Activated effector memory CD4-positive, alpha-beta T cell treated with Interleukin-2 at 50 U/mL for 16 hours (primary cell): ENCODE data around the gene ZFAND3.

Experiments used
- DNase-seq: peaks from one replicate; pipeline ENCODE4 v3.0.0-alpha.2; 2020

Gene ZFAND3

GRCh38 chr6:38142178-38142902 is 322.8 kb downstream of the ZFAND3 start:
- DNase-seq, result no peak

DNA sequence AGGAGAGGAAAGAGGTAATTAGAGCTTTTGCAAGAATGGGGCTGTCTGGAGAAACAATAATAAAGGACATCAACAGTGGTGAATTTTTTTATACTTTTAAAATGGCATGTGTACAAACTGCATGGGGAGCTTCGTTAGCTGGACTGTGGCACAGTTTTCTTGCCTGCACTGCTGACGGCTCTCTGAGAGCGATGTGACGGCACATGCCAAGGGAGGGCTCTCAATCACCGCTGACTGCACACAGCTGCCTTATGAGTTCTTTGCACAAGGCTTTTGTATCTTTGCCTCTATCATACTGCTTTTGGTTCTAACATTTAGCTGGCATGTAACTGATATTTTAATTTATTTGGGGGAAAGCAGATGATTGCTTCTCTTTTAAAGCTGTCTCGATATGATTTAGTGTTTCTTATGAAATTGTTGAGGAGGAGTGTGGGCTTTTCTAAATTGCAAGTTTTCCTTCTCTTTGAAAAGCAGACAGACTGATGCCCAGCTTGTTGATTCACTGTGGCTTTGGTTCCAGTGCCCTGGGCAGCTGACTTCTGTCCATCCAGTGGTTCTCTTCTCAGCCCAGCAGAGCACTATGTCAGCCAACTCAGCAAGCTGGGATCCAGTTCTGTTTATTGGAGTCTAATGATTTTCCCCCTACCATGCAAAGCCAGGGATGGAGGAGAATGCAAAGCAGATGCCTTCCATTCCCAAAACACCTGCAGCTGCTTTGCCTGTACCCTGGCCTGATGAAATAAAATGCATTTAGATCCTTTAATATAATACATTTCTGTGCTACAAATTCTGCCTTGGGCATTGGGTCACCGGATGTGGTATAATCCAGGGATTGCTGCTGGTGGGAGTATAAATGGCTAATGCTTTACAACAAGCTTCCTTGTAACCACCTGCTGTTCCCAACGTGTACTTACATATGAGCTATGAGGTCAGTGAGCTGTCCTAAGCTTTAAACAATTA is 323.9 kb downstream of the ZFAND3 start:
- DNase-seq, result no peak

DNA sequence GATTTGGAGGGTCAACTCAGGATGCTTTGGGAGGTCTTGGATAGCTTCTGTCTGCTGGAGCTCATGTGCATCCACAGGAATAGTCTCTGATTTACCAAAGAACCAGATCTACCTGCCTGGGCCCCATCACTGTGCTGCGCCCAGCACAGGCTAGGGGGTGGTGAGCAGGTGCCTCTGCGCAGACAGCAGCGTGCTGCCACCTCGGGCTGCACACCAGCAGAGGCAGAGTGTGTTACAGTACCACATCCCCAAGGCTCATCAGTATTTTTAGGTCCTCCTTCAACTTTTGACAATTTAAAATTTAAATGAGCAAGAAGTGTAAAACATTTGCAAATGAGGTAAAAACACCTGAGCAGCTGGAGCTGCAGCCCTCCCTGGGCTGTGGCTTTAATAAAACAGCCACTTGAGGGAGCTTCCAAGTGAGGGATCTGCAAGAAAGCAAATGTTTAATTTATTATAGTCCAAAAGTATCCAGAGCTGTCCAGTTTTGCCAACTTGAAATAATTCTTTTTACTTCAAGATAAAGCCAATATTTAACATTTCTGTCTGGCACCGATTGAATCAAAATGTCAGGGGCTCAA is 324.9 kb downstream of the ZFAND3 start:
- no peak for DNase-seq

- no peak for DNase-seq
Observed at GRCh38 chr6:38146021-38146733, 326.6 kb downstream of the ZFAND3 start.

DNA sequence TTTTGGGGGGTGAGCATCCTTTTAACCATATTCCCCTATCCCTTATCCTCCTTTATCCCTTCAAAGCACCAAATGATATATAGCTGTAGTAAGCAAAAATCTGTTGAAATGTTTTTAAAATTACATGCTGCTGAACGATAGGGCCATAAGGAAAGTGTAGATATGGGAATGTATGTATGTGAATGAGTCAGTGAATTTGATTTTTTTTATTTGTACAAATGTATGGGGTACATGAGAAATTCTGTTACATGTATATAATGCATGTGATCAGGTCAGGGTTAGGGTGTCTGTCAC is 327.2 kb downstream of the ZFAND3 start:
- DNase-seq, result no peak

DNA sequence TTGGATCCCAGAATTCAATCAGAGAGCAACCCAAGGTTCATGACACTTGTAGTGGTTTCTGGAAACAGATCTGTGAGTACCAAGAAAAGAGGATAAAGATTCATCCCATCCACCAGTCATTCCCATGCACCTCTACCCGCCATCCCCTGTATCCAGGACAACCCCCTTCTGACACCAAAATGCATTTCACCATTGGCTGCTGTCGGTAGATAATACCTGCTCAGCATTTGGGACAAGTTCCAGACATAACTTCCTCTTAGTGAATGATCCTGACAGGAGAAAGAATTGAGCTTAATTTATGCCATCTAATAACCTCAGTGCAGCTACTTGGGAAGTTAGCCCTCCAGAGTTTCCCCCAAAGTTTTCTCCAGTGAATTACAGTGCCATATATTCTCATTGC is 329.1 kb downstream of the ZFAND3 start:
- DNase-seq, result no peak

GRCh38 chr6:38149531-38149930 is 330.0 kb downstream of the ZFAND3 start:
- no peak for DNase-seq

GRCh38 chr6:38150021-38150420 is 330.5 kb downstream of the ZFAND3 start:
- no peak for DNase-seq

DNA sequence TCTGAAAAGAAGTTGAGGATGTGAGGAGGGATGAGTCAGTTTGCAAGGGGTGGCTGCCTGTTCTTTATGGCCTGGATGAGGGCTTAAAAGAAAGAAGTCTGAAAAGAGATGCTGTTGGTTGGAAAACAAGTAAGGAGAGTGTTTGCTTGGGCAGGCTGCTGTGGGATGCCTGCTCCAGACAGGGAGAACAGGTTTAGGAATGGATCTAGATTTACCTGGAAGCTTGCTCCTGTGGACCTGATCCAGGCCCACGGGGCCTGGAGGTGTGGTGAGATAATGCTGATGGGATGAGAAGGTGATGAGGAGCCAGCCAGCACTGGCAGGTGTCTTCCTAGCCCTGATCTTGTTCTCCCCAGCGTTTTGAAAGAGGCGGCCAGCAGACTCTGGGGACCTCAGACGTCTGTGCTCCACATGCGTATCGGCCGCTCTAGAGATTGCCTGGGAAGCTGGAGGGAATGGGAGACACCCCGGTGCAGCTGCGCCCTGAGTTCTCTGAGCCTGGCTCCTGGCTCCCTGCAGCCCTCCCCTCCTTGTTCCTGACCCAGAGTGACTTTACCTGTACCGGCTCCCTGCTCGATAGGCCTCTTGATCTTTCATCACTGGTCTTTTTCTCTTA is 331.3 kb downstream of the ZFAND3 start:
- no peak for DNase-seq

- no peak for DNase-seq
Observed at GRCh38 chr6:38151580-38152500, 332.3 kb downstream of the ZFAND3 start.

GRCh38 chr6:38152620-38153019 is 333.1 kb downstream of the ZFAND3 start:
- no peak for DNase-seq

- no peak for DNase-seq
Observed at GRCh38 chr6:38153076-38153797, 333.7 kb downstream of the ZFAND3 start.

DNA sequence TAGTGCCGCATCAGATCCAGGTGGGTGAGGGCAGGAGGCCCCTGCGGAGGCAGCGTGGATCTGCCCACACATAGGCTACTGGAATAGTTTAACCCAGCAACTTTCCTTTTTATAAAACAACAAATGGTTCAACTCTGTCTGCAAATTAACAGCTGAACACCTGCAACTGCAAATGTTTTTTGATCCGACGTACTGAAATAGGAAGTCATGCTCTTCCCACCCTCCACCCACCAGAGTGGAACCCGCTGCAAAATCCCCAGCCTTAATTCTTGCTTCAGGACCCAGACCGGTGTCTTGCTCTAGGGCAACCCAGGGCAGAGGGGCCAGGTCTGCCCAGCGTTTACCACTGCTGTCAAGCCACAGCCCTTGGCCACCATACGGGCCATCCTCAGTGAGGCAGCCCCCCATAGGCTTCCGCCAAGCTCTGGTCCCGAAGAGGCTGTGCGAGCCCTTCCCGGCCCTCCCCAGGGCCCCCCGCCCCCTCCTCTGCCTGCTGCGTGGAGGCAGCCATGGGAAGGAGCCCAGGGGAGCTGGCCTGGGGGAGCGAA is 334.3 kb downstream of the ZFAND3 start:
- no peak for DNase-seq

DNA sequence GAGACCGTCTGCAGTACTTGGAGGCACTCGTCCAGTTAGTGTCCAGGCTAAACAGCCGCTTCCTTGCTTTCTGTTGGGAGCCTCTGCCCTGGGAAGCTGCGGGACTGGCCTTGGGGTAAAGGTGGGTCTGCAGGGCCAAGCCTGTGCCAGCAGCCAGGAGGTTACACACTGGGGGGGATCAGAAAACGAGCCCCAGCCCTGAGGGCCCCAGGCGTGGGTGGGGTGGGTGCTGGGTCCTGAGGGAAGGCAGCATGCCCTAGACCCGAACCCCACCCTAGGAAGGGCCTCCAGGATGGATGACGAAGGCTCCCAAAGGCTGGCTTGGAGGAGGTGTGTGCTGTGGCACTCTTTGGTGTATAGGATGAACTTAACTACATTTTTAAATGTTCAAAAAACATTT is 335.2 kb downstream of the ZFAND3 start:
- no peak for DNase-seq

- DNase-seq, result no peak
Observed at GRCh38 chr6:38155144-38155543, 335.6 kb downstream of the ZFAND3 start.

DNA sequence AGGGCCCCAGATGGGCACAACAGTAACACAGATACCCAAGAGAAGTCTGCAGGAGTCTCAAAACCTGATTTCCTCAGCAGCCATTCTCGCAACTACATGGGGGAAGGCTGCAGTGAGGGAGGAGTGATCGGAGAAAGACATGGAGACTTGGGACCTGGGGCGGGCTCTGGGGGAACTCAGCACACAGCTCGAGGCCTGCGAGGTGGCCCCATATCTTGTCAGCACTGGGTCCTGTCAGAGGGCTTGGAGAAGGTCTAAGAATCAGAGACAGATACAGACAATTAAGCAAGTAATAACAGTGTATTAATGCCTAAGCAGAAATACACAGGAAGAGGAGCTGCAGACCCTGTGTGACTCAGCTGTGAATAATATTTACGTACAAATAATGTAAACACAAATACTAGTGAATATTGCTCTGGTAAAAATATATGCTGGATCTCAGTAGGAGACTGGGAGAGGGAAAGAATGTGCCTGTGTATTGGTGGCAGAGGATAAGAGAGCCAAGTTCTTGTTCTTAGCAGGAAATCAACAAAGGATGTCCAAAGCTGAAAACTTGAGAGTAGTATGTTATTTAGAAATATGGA is 336.2 kb downstream of the ZFAND3 start:
- no peak for DNase-seq

GRCh38 chr6:38156818-38157565 is 337.5 kb downstream of the ZFAND3 start:
- DNase-seq, result no peak

DNA sequence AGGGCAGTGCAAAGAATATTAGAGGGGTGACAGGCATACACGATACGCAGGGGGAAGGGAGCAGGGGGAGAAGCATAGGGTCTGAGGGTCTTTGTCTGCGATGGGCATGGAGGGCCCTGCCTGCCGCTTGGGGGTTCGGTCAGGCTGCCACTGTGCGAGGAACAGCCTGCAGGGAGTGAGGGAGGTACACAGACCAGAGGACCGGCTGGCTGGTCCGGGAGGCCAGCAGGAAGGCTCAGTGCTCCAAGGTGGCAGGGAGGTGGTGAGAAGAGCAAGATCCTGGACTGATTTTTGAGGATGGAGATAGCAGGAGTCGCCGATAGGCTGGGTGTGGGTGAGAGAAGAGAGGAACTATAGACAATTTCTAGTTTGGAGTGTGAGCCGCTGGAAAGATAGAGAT is 338.4 kb downstream of the ZFAND3 start:
- DNase-seq, result no peak

DNA sequence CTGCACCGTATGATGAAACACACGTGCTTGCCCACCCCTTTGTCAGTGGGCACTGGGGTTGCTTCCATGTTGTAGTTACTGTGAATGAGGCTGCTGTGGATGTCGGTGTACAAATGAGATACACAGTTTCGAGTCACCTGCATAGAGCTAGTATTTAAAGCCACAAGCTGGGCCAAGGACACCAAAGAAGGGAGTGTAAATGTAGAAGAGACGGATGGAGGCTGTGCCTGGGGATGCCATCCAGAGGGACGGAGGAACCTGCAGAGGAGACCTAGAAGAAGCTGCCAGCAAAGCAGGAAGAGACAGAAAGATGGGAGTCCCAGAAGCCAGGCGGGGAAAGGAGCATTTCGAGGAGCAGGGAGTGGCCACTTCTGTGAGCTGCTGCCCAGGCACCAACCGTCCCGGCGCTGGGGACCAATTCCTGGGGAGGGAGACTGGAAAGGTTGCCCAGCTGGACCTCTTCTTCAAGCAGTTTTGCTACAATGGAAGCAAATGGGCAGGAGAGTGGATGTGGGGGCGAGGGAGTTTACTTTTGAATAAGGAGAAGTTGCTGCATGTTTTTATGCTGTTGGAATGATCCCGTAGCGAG is 339.3 kb downstream of the ZFAND3 start:
- no peak for DNase-seq
